Mesenchymal stem cell (in vitro differentiated cells and primary cell): Measurements from ENCODE around the gene SLC24A4.

Experiments
- DNase-seq: peaks from one replicate; pipeline ENCODE4 v3.0.0-alpha.2; 2013
- H2AFZ ChIP-seq: one replicate; pipeline ENCODE4 v1.6.1; 2013; ENCODE audit warnings: low read depth, mild to moderate bottlenecking, control low read depth, inconsistent platforms, low read length, moderate library complexity
- H2AK5ac ChIP-seq: 2 replicates; pipeline ENCODE4 v1.6.1; 2013; ENCODE audit warnings: low read length, moderate library complexity, mild to moderate bottlenecking, inconsistent platforms; ENCODE audit not compliant: severe bottlenecking
- H2BK120ac ChIP-seq: one replicate; pipeline ENCODE4 v1.6.1; 2013; ENCODE audit warnings: low read depth, mild to moderate bottlenecking, inconsistent platforms, low read length, moderate library complexity
- H2BK12ac ChIP-seq, 2 experiments: one replicate each; pipeline ENCODE4 v1.6.1; 2013; ENCODE audit warnings: inconsistent platforms in 2 of 2, low read length in 2 of 2, mild to moderate bottlenecking in 2 of 2, moderate library complexity in 2 of 2, control low read depth in 1 of 2
- H2BK15ac ChIP-seq: one replicate; pipeline ENCODE4 v1.6.1; 2013; ENCODE audit warnings: mild to moderate bottlenecking, low read depth, inconsistent platforms; ENCODE audit not compliant: poor library complexity, severe bottlenecking
- H2BK5ac ChIP-seq: 2 replicates; pipeline ENCODE4 v1.6.1; 2013; ENCODE audit warnings: low read depth, mild to moderate bottlenecking, low read length, control low read depth, inconsistent platforms; ENCODE audit not compliant: poor library complexity, severe bottlenecking
- H3K14ac ChIP-seq, 2 experiments: one replicate each; pipeline ENCODE4 v1.6.1; 2013; ENCODE audit warnings: inconsistent platforms in 2 of 2, low read length in 2 of 2, control low read depth in 1 of 2, mild to moderate bottlenecking in 1 of 2, moderate library complexity in 1 of 2
- H3K18ac ChIP-seq, 2 experiments: one replicate each; pipeline ENCODE4 v1.6.1; 2013; ENCODE audit warnings: inconsistent platforms in 2 of 2, low read length in 2 of 2, control low read depth in 1 of 2, low read depth in 1 of 2, mild to moderate bottlenecking in 1 of 2
- H3K23ac ChIP-seq, 2 experiments: one replicate each; pipeline ENCODE4 v1.6.1; 2013; ENCODE audit warnings: inconsistent platforms in 2 of 2, low read length in 2 of 2, mild to moderate bottlenecking in 2 of 2, moderate library complexity in 2 of 2, control low read depth in 1 of 2
- H3K27ac ChIP-seq: 2 replicates; pipeline ENCODE4 v1.5.1; 2013; ENCODE audit warnings: mild to moderate bottlenecking, moderate library complexity, low read length, control low read depth, inconsistent platforms; ENCODE audit not compliant: poor library complexity, severe bottlenecking
- H3K27me3 ChIP-seq, 2 experiments: 2 replicates each; pipeline versions ENCODE4 v1.6.1 to v1.7.0; 2013; ENCODE audit warnings: low read length in 2 of 2, mild to moderate bottlenecking in 2 of 2, moderate library complexity in 2 of 2, control low read depth in 1 of 2, inconsistent platforms in 1 of 2; ENCODE audit not compliant: control insufficient read depth in 1 of 2, insufficient read depth in 1 of 2
- H3K36me3 ChIP-seq, 2 experiments: 2 replicates each; pipeline versions ENCODE4 v1.6.1 to v1.7.0; 2013; ENCODE audit warnings: low read length in 2 of 2, control low read depth in 1 of 2, inconsistent platforms in 1 of 2, low read depth in 1 of 2, mild to moderate bottlenecking in 1 of 2; ENCODE audit not compliant: insufficient read depth in 2 of 2, control insufficient read depth in 1 of 2
- H3K4ac ChIP-seq, 2 experiments: one replicate each; pipeline ENCODE4 v1.6.1; 2013; ENCODE audit warnings: inconsistent platforms in 2 of 2, low read length in 2 of 2, mild to moderate bottlenecking in 2 of 2, moderate library complexity in 2 of 2, control low read depth in 1 of 2, low read depth in 1 of 2
- H3K4me1 ChIP-seq: 2 replicates; pipeline ENCODE4 v1.6.1; 2013; ENCODE audit warnings: low read depth, low read length, control low read depth; ENCODE audit not compliant: control insufficient read depth, insufficient read depth
- H3K4me2 ChIP-seq: 2 replicates; pipeline ENCODE4 v1.6.1; 2013; ENCODE audit warnings: low read length, mild to moderate bottlenecking, inconsistent platforms; ENCODE audit not compliant: poor library complexity, severe bottlenecking
- H3K4me3 ChIP-seq, 2 experiments: 2 replicates each; pipeline versions ENCODE4 v1.5.1 to v1.7.0; 2013; ENCODE audit warnings: low read length in 2 of 2, mild to moderate bottlenecking in 2 of 2, control low read depth in 1 of 2, low read depth in 1 of 2; ENCODE audit not compliant: insufficient read depth in 1 of 2
- H3K79me1 ChIP-seq: replicated peaks from 2 replicates; pipeline ENCODE4 v1.6.1; 2013; ENCODE audit warnings: mild to moderate bottlenecking, control low read depth, low read length, inconsistent platforms; ENCODE audit not compliant: poor library complexity, severe bottlenecking
- H3K9ac ChIP-seq: 2 replicates; pipeline ENCODE4 v1.7.0; 2013; ENCODE audit warnings: mild to moderate bottlenecking, low read length, moderate library complexity
- H3K9me3 ChIP-seq: 2 replicates; pipeline ENCODE4 v1.7.0; 2013; ENCODE audit warnings: mild to moderate bottlenecking, low read length; ENCODE audit not compliant: control insufficient read depth
- H4K8ac ChIP-seq: one replicate; pipeline ENCODE4 v1.6.1; 2013; ENCODE audit warnings: inconsistent platforms, mild to moderate bottlenecking, low read length, moderate library complexity
- H4K91ac ChIP-seq: one replicate; pipeline ENCODE4 v1.6.1; 2013; ENCODE audit warnings: mild to moderate bottlenecking, low read length, inconsistent platforms
- WGBS: methylation state at CpG from one replicate; pipeline ENCODE4 v1.1.7; 2013; ENCODE audit warnings: mixed read lengths; 5-methylcytosine and 5-hydroxymethylcytosine counted together

Gene SLC24A4

DNA sequence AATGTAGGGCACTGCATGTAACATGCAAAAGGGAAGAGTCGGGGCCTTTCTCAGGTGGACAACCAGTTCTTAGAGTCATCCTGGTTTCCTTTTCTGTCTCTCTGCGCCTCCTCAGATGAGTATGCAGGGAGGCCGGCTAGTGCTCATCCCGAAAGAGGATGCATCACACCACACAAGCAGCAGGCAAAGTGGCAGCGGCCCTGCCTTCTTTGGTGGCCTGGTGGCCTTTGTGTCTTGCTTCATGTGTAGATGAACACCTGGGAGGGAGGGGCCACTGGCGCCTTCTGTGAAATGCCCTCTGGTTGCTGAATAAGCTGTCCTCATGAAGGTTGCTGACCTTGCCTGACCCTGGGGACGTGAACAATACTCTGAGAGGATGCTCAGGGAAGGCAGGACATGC, 18.0 kb downstream of the SLC24A4 start:
- no peak overlapping the region for H3K4me3 ChIP-seq

DNA sequence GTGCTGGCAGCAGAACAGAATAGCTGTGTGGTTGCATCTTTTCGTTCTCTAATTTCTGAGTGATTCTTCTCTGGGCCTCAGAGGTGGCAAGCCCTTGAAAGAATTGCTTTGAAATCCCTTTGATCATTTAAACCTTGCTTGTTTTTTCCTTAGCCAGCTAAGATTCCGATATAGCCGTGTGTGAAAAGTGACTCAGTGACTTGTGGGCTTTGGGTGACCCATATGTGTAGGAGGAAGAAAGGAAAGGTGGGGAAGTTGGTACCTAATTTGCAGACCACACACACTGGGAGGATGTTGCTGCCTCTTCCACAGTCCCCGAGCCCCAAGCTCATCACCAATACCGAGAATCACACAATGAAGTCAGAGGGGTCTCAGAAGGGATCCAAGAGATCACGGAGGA, 18.8 kb downstream of the SLC24A4 start:
- Histone ChIP-seq H3K4ac (no peak overlapping the region), H2BK5ac (no peak overlapping the region), H2AK5ac (no peak overlapping the region), H2BK120ac (no peak overlapping the region), H2BK15ac (no peak overlapping the region), H3K9me3 (peaks cover 8% of the 10 kb centered on the region), H3K23ac (no peak overlapping the region), H4K91ac (no peak overlapping the region), H2AFZ (no peak overlapping the region), H3K36me3 (no peaks in the 10 kb centered on the region), H4K8ac (no peak overlapping the region), H3K18ac (no peak overlapping the region), H3K14ac (no peak overlapping the region), H3K4me2 (no peak overlapping the region), H3K4me3 (no peak overlapping the region), H3K27ac (no peak overlapping the region), H3K27me3 (peaks cover 5 to 68% of the 10 kb centered on the region in 2 experiments), H3K4me1 (no peaks in the 10 kb centered on the region), H3K9ac (no peak overlapping the region), H3K79me1 (no peaks in the 10 kb centered on the region), H2BK12ac (no peak overlapping the region)
- 87% methylated on average over 6 of the region's 6 CpGs for WGBS
- no peak for DNase-seq

More for the DNA sequence above, 18.0 kb downstream of the SLC24A4 start:
- Histone ChIP-seq H2BK15ac (no peak overlapping the region), H2BK120ac (no peak overlapping the region), H3K79me1 (no peaks in the 10 kb centered on the region), H3K18ac (no peak overlapping the region), H3K4me1 (no peaks in the 10 kb centered on the region), H2BK5ac (no peak overlapping the region), H3K23ac (no peak overlapping the region), H4K91ac (no peak overlapping the region), H2BK12ac (no peak overlapping the region), H3K4ac (no peak overlapping the region), H4K8ac (no peak overlapping the region), H2AFZ (no peak overlapping the region), H3K27ac (no peak overlapping the region), H3K9me3 (peaks cover 8% of the 10 kb centered on the region), H3K9ac (no peak overlapping the region), H3K4me2 (no peak overlapping the region), H3K27me3 (peaks cover 9 to 70% of the 10 kb centered on the region in 2 experiments), H3K36me3 (no peaks in the 10 kb centered on the region), H2AK5ac (no peak overlapping the region), H3K14ac (no peak overlapping the region)
- DNase-seq = no peak
- 78% methylated on average over 7 of the region's 7 CpGs for WGBS

DNA sequence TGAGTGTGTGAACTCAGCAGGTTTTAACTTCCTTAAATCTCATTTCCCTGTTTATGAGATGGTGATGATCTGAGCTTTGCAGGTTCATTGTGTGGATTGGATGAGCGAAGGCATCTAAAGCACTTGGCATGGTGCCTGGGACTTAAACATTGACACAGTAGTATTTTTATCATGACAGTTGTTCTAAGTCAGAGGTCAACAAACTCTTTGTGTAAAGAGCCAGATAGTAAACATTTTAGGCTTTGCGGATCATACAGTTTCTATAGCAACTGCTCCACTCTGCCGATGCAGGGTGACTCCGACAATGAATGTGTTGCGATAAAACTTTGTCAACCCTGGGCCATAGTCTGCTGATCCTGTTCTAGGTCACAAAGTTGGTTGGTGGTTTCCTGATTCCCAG, 25.2 kb downstream of the SLC24A4 start:
- H3K9ac ChIP-seq = no peak overlapping the region
- no peak overlapping the region for H2AK5ac ChIP-seq
- 87% methylated on average over 5 of the region's 5 CpGs for WGBS
- H3K4me2 ChIP-seq = no peak overlapping the region
- no peak overlapping the region for H2BK120ac ChIP-seq
- H3K23ac ChIP-seq = no peak overlapping the region
- H3K4ac ChIP-seq = no peak overlapping the region
- H3K79me1 ChIP-seq = no peaks in the 10 kb centered on the region
- DNase-seq = no peak
- H2AFZ ChIP-seq = no peak overlapping the region
- no peak overlapping the region for H4K8ac ChIP-seq
- H3K14ac ChIP-seq = no peak overlapping the region
- no peaks in the 10 kb centered on the region for H3K4me1 ChIP-seq
- peaks cover 10 to 50% of the 10 kb centered on the region in 2 experiments for H3K27me3 ChIP-seq
- no peak overlapping the region for H3K27ac ChIP-seq
- H2BK5ac ChIP-seq = no peak overlapping the region
- no peak overlapping the region for H4K91ac ChIP-seq
- no peak overlapping the region for H2BK15ac ChIP-seq
- H3K36me3 ChIP-seq = no peaks in the 10 kb centered on the region
- H3K18ac ChIP-seq = no peak overlapping the region
- no peak overlapping the region for H3K4me3 ChIP-seq
- H3K9me3 ChIP-seq = peaks cover 8% of the 10 kb centered on the region
- H2BK12ac ChIP-seq = no peak overlapping the region

DNA sequence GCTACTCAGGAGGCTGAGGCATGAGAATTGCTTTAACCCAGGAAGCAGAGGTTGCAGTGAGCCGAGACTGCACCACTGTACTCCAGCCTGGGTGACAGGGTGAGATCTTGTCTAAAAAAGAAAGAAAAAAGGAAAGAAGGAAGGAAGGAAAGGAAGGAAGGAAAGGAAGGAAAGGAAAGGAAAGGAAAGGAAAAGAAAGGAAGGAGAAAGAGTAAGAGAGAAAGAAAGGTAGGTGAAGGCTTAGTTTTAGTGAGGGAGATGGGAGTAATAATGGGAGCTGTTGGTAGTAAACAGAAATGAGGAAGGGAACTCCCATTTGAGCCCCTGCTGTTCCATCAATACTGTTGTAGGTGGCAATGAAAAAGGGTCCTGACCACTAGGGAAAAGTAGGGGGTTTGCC, 28.8 kb downstream of the SLC24A4 start:
- no peak overlapping the region for H2BK12ac ChIP-seq
- no peak overlapping the region for H3K27ac ChIP-seq
- no peak overlapping the region for H2AFZ ChIP-seq
- no peak overlapping the region for H3K4ac ChIP-seq
- H3K27me3 ChIP-seq = peaks cover 10 to 46% of the 10 kb centered on the region in 2 experiments
- H3K14ac ChIP-seq = no peak overlapping the region
- no peak overlapping the region for H2AK5ac ChIP-seq
- no peak overlapping the region for H3K23ac ChIP-seq
- H4K8ac ChIP-seq = no peak overlapping the region
- H2BK5ac ChIP-seq = no peak overlapping the region
- no peak overlapping the region for H3K4me2 ChIP-seq
- no peaks in the 10 kb centered on the region for H3K4me1 ChIP-seq
- H4K91ac ChIP-seq = no peak overlapping the region
- H3K9ac ChIP-seq = no peak overlapping the region
- no peak overlapping the region for H3K18ac ChIP-seq
- no peak overlapping the region for H2BK15ac ChIP-seq
- H3K4me3 ChIP-seq = no peak overlapping the region
- DNase-seq = no peak
- 82% methylated on average over 1 of the region's 1 CpG for WGBS
- no peaks in the 10 kb centered on the region for H3K79me1 ChIP-seq
- H3K36me3 ChIP-seq = no peaks in the 10 kb centered on the region
- H2BK120ac ChIP-seq = no peak overlapping the region
- H3K9me3 ChIP-seq = no peaks in the 10 kb centered on the region
